ENCODE measurements around the gene GTF3C5.

The GTF3C5 gene

GRCh38 chr9:133094842-133095393 lies 64.1 kb downstream of the GTF3C5 start:
- no peak for TF ChIP-seq CTCF (IDR thresholded peaks at IDR 0.05; ENCODE audit: control extremely low read depth, extremely low read depth, low read depth, missing control alignments)
- CTCF ChIA-PET, result interaction anchor here (1.4 to 2.5 kb wide), 4 partner anchors 8 to 53 kb away, joined by 4 to 13 read pairs (median 7); no protein-coding TSS in a partner anchor
- DNase-seq (ENCODE audit: extremely low spot score), result no peak
- POLR2A ChIA-PET, result no interaction called here

- ChIA-PET CTCF (interaction anchor here (1.0 to 3.1 kb wide), 3 partner anchors 46 to 58 kb away, joined by 3 to 22 read pairs (median 10); no protein-coding TSS in a partner anchor), POLR2A (no interaction called here)
- no peak for DNase-seq (ENCODE audit: extremely low spot score)
- TF ChIP-seq CTCF (IDR thresholded peaks at IDR 0.05; ENCODE audit: control extremely low read depth, extremely low read depth, low read depth, missing control alignments), result no peak
Measured at GRCh38 chr9:133098104-133098754, 67.4 kb downstream of the GTF3C5 start.

GRCh38 chr9:133098871-133099270 lies 68.1 kb downstream of the GTF3C5 start:
- no peak for DNase-seq (ENCODE audit: extremely low spot score)
- ChIA-PET POLR2A (no interaction called here), CTCF (interaction anchor here (1.0 to 3.1 kb wide), 3 partner anchors 46 to 58 kb away, joined by 3 to 22 read pairs (median 10); no protein-coding TSS in a partner anchor)
- TF ChIP-seq CTCF (IDR thresholded peaks at IDR 0.05; ENCODE audit: control extremely low read depth, extremely low read depth, low read depth, missing control alignments), result no peak

- POLR2A ChIA-PET, result no interaction called here
Measured at GRCh38 chr9:133099726-133100505, 69.1 kb downstream of the GTF3C5 start.

GRCh38 chr9:133100506-133101355 lies 69.9 kb downstream of the GTF3C5 start:
- TF ChIP-seq CTCF (IDR thresholded peaks at IDR 0.05; ENCODE audit: control extremely low read depth, extremely low read depth, low read depth, missing control alignments), result no peak
- POLR2A ChIA-PET, result no interaction called here
- DNase-seq (ENCODE audit: extremely low spot score), result no peak
- CTCF ChIA-PET, result interaction anchor here (1.5 to 20.8 kb wide), 6 partner anchors 11 to 60 kb away, joined by 3 to 473 read pairs (median 13); partner anchors contain the start of gene CEL

More at GRCh38 chr9:133099726-133100505, 69.1 kb downstream of the GTF3C5 start:
- CTCF ChIA-PET, result interaction anchor here (1.5 to 4.2 kb wide), 5 partner anchors 10 to 59 kb away, joined by 3 to 56 read pairs (median 10); no protein-coding TSS in a partner anchor
- no peak for TF ChIP-seq CTCF (IDR thresholded peaks at IDR 0.05; ENCODE audit: control extremely low read depth, extremely low read depth, low read depth, missing control alignments)
- no peak for DNase-seq (ENCODE audit: extremely low spot score)
